ENCODE data around the gene SLC14A1. TPM values are rescaled to one million over a fixed set of nuclear protein-coding genes. Genes with fewer than 3 reads are reported as not detected.

SLC14A1 gene
- total RNA-seq, 4 donors from 2014 or later: 1.1 to 8.2 (median 7.1) TPM

GRCh38 chr18:45691816-45692179, 32.2 kb upstream of the SLC14A1 start:
- Histone ChIP-seq H3K4me1 (no peaks in the 10 kb centered on the region), H3K4me3 (no peak overlapping the region), H3K27me3 (no peaks in the 10 kb centered on the region), H3K36me3 (no peaks in the 10 kb centered on the region), H3K27ac (no peak overlapping the region), H3K9me3 (no peaks in the 10 kb centered on the region)
- no peak for DNase-seq
- TF ChIP-seq CTCF (IDR thresholded peaks at IDR 0.05 in 4 of 5, conservative IDR thresholded peaks at IDR 0.05 in 1 of 5) (no peak), POLR2A (IDR thresholded peaks at IDR 0.05) (no peak)
- intact Hi-C loops (cut with DNase I; ENCODE audit: low total_unique reads): loop anchor here (1.0 to 10.0 kb wide), 4 partner anchors 148 to 383 kb away; partner anchors contain the start of gene PSTPIP2
- in situ Hi-C loops (cut with MboI; ENCODE audit: low sequenced_read_pairs in 4 of 4): loop anchor here in 3 of 4 donors (5.0 to 25.0 kb wide), 5 partner anchors 186 to 371 kb away; partner anchors contain the start of gene PSTPIP2 (in 1 of the 3)
- peak in 1 of 2 donors; percentile 27 for ATAC-seq

GRCh38 chr18:45702708-45703265, 21.2 kb upstream of the SLC14A1 start:
- Histone ChIP-seq H3K27me3 (no peaks in the 10 kb centered on the region), H3K9me3 (no peaks in the 10 kb centered on the region), H3K4me1 (no peaks in the 10 kb centered on the region), H3K27ac (no peak overlapping the region), H3K36me3 (no peaks in the 10 kb centered on the region), H3K4me3 (no peak overlapping the region)
- intact Hi-C loops (cut with DNase I; ENCODE audit: low total_unique reads) (no loop called here), in situ Hi-C loops (cut with MboI; ENCODE audit: low sequenced_read_pairs in 4 of 4) (no loop called here)
- ATAC-seq (no peak), DNase-seq (no peak)
- no peak for TF ChIP-seq POLR2A (IDR thresholded peaks at IDR 0.05)
- no peak for TF ChIP-seq CTCF (IDR thresholded peaks at IDR 0.05 in 4 of 5, conservative IDR thresholded peaks at IDR 0.05 in 1 of 5)

GRCh38 chr18:45708831-45709230, 15.2 kb upstream of the SLC14A1 start:
- Histone ChIP-seq H3K27ac (no peak overlapping the region), H3K9me3 (no peaks in the 10 kb centered on the region), H3K4me1 (no peaks in the 10 kb centered on the region), H3K36me3 (no peaks in the 10 kb centered on the region), H3K27me3 (no peaks in the 10 kb centered on the region), H3K4me3 (no peak overlapping the region)
- in situ Hi-C loops (cut with MboI; ENCODE audit: low sequenced_read_pairs in 4 of 4) (no loop called here), intact Hi-C loops (cut with DNase I; ENCODE audit: low total_unique reads) (no loop called here)
- TF ChIP-seq CTCF (IDR thresholded peaks at IDR 0.05 in 4 of 5, conservative IDR thresholded peaks at IDR 0.05 in 1 of 5) (no peak), POLR2A (IDR thresholded peaks at IDR 0.05) (no peak)
- ATAC-seq (no peak), DNase-seq (no peak)

GRCh38 chr18:45712061-45712460, 11.9 kb upstream of the SLC14A1 start:
- DNase-seq: no peak
- intact Hi-C loops (cut with DNase I; ENCODE audit: low total_unique reads): no loop called here
- in situ Hi-C loops (cut with MboI; ENCODE audit: low sequenced_read_pairs in 4 of 4): no loop called here
- Histone ChIP-seq H3K4me1 (no peaks in the 10 kb centered on the region), H3K27me3 (no peaks in the 10 kb centered on the region), H3K36me3 (no peaks in the 10 kb centered on the region), H3K4me3 (no peak overlapping the region), H3K27ac (no peak overlapping the region), H3K9me3 (no peaks in the 10 kb centered on the region)
- TF ChIP-seq POLR2A (IDR thresholded peaks at IDR 0.05) (no peak), CTCF (IDR thresholded peaks at IDR 0.05 in 4 of 5, conservative IDR thresholded peaks at IDR 0.05 in 1 of 5) (no peak)
- ATAC-seq: no peak

GRCh38 chr18:45713239-45713638, 10.7 kb upstream of the SLC14A1 start:
- no peak overlapping the region for H3K4me3 ChIP-seq
- no peak for ATAC-seq
- in situ Hi-C loops (cut with MboI; ENCODE audit: low sequenced_read_pairs in 4 of 4): no loop called here

More at GRCh38 chr18:45713239-45713638, 10.7 kb upstream of the SLC14A1 start:
- Histone ChIP-seq H3K4me1 (no peaks in the 10 kb centered on the region), H3K9me3 (no peaks in the 10 kb centered on the region), H3K27ac (no peak overlapping the region), H3K36me3 (no peaks in the 10 kb centered on the region), H3K27me3 (no peaks in the 10 kb centered on the region)
- intact Hi-C loops (cut with DNase I; ENCODE audit: low total_unique reads): no loop called here
- no peak for TF ChIP-seq CTCF (IDR thresholded peaks at IDR 0.05 in 4 of 5, conservative IDR thresholded peaks at IDR 0.05 in 1 of 5)
- no peak for TF ChIP-seq POLR2A (IDR thresholded peaks at IDR 0.05)
- no peak for DNase-seq
